HepG2 (cell line): ENCODE results near the gene SDC1. TPM values are rescaled to one million over a fixed set of nuclear protein-coding genes. Genes with fewer than 3 reads are reported as not detected.
A peak's percentile ranks its signal among the peaks of the same experiment; 100 is the strongest.

Source experiments
- ATAC-seq: fragments of 200-7000 bp; cut with Tn5 transposase; 3 replicates; pipeline ENCODE4 v1.9.1; 2020; ENCODE audit warnings: mild to moderate bottlenecking, moderate library complexity
- BruUV-seq: library from RNA; stranded (reverse); fragments of 400-500 nt; replicated peaks from 2 replicates; lab custom pipeline; 2021; lab: Mats Ljungman, UMichigan
- CTCF ChIA-PET: fragments of 300-600 bp; formaldehyde crosslinking; extraction: SDS; loops from one replicate; lab custom pipeline; 2021; ENCODE audit warnings: low total read pairs, inconsistent platforms, low intra/inter-chr PET ratio; lab: Yijun Ruan, JAX
- POLR2A ChIA-PET: fragments of 350-600 bp; sonication (Branson Sonifier 250); formaldehyde crosslinking; loops from one replicate; lab custom pipeline; 2020; ENCODE audit warnings: antibody characterized with exemption, inconsistent platforms; lab: Yijun Ruan, JAX
- DNase-seq: peaks from one replicate; pipeline ENCODE4 v3.0.0-alpha.2; 2015; ENCODE audit warnings: low spot score
- FAIRE-seq: peaks from 3 replicates; lab custom pipeline; 2011; peaks lifted over from hg19 to GRCh38; lab: Jason Lieb, UNC
- H2AFZ ChIP-seq: one replicate; pipeline ENCODE4 v1.6.1; 2011; ENCODE audit warnings: low read length, inconsistent platforms
- H3K27ac ChIP-seq: fragments of 300-600 bp; 3 replicates; pipeline ENCODE4 v1.8.0; 2011; ENCODE audit warnings: mixed run types, mild to moderate bottlenecking, mixed read lengths, low read length, inconsistent platforms; ENCODE audit not compliant: insufficient read depth; ENCODE audit errors: extremely low read length
- H3K27me3 ChIP-seq, 2 experiments: fragments of 200-600 bp in 1 of 2; 2 replicates in 1 of 2; 3 replicates in 1 of 2; pipeline versions ENCODE4 v1.6.0 to v1.8.0; 2011; ENCODE audit warnings: low read length in 2 of 2, mild to moderate bottlenecking in 2 of 2, moderate library complexity in 2 of 2, inconsistent platforms in 1 of 2; ENCODE audit not compliant: insufficient read depth in 2 of 2, control insufficient read depth in 1 of 2
- H3K36me3 ChIP-seq, 2 experiments: fragments of 200-600 bp in 1 of 2; replicated peaks in 1 of 2; 2 replicates in 1 of 2; 3 replicates in 1 of 2; pipeline versions ENCODE4 v1.5.1 to v1.8.0; 2011; ENCODE audit warnings: low read length in 2 of 2, inconsistent platforms in 1 of 2; ENCODE audit not compliant: insufficient read depth in 2 of 2, control insufficient read depth in 1 of 2
- H3K4me1 ChIP-seq: 2 replicates; pipeline ENCODE4 v1.5.1; 2012; ENCODE audit warnings: low read length, inconsistent platforms; ENCODE audit not compliant: insufficient read depth
- H3K4me2 ChIP-seq: 2 replicates; pipeline ENCODE4 v1.6.0; 2011; ENCODE audit warnings: low read depth, low read length, inconsistent platforms
- H3K4me3 ChIP-seq, 3 experiments: fragments of 200-600 bp in 1 of 3; sonication (generic), shearing (Covaris generic) in 1 of 3; replicated peaks in 1 of 3; 2 replicates each; pipeline ENCODE4 v1.5.1; 2011 to 2016; ENCODE audit warnings: low read length in 3 of 3, inconsistent platforms in 2 of 3, low read depth in 2 of 3, mild to moderate bottlenecking in 2 of 3, control low read depth in 1 of 3, mixed read lengths in 1 of 3; ENCODE audit not compliant: insufficient read depth in 1 of 3
- H3K79me2 ChIP-seq: one replicate; pipeline ENCODE4 v1.6.1; 2011; ENCODE audit warnings: low read length, inconsistent platforms; ENCODE audit not compliant: insufficient read depth
- H3K9ac ChIP-seq: 2 replicates; pipeline ENCODE4 v1.6.0; 2011; ENCODE audit warnings: mild to moderate bottlenecking, low read depth, low read length, inconsistent platforms; ENCODE audit not compliant: insufficient read depth
- H3K9me3 ChIP-seq: 2 replicates; pipeline ENCODE4 v1.5.1; 2012; ENCODE audit warnings: mild to moderate bottlenecking, low read length
- H4K20me1 ChIP-seq: 2 replicates; pipeline ENCODE4 v1.6.0; 2011; ENCODE audit warnings: inconsistent platforms, mild to moderate bottlenecking, low read length, moderate library complexity; ENCODE audit not compliant: insufficient read depth
- AGO2 ChIP-seq: fragments of 200-400 bp; formaldehyde crosslinking; optimal IDR thresholded peaks from 2 replicates; pipeline ENCODE3; 2017; ENCODE audit warnings: mild to moderate bottlenecking, low read depth, low read length, moderate library complexity
- POLR2AphosphoS2 ChIP-seq: IDR thresholded peaks from 2 replicates; pipeline ENCODE4 v1.6.1; 2011; ENCODE audit warnings: low read depth, low read length, improper control_type of control experiment
- RBM22 ChIP-seq: fragments of 200-400 bp; formaldehyde crosslinking; optimal IDR thresholded peaks from 2 replicates; pipeline ENCODE3; 2017; ENCODE audit warnings: mild to moderate bottlenecking, low read length, moderate library complexity
- ZNF20 ChIP-seq: sonication (generic); formaldehyde crosslinking; IDR thresholded peaks from 2 replicates; pipeline ENCODE4 v1.4.0; 2020; ENCODE audit warnings: mild to moderate bottlenecking, moderate library complexity, missing genetic modification reagents
- WGBS: methylation state at CpG from one replicate; pipeline ENCODE4 v1.1.6; 2017; ENCODE audit warnings: low lambda C conversion rate; 5-methylcytosine and 5-hydroxymethylcytosine counted together
- in situ Hi-C: cut with HindIII; loops from 2 replicates; pipeline ENCODE4 v1.10.0; 2017; ENCODE audit warnings: low pct_unique_long_range_greater_than_20kb; ENCODE audit not compliant: extremely low pct_ligation_motif_present
- intact Hi-C: fragments of 100-400 bp; cut with micrococcal nuclease; formaldehyde crosslinking; loops from one replicate; pipeline ENCODE4 v1.10.0; 2022; ENCODE audit not compliant: unreplicated experiment
- polyA plus RNA-seq, 8 experiments: library from polyadenylated mRNA; depleted of rRNA in 3 of 8; stranded (reverse) in 7 of 8; unstranded in 1 of 8; fragments of >200 nt; fragmentation: Illumina TruSeq in 4 of 8; extraction: Trizol in 4 of 8; gene quantifications; 2 replicates each; pipeline versions ENCODE4 v1.2.1 to v1.2.3, GENCODE V29; 2011 to 2016; ENCODE audit warnings: low read depth in 4 of 8, missing spikeins in 1 of 8, mixed read lengths in 1 of 8; ENCODE audit not compliant: insufficient read depth in 1 of 8
- total RNA-seq, 5 experiments: library from RNA; depleted of rRNA; stranded (reverse); fragments of >200 nt; fragmentation: Illumina TruSeq; extraction: Trizol; gene quantifications; 2 replicates each; pipeline ENCODE4 v1.2.3, GENCODE V29; 2016; ENCODE audit warnings: low read depth in 1 of 5
- TF ChIP-seq, protein P1 (sequence below): IDR thresholded peaks from 2 replicates; pipeline ENCODE4 v1.6.1; 2012; ENCODE audit warnings: low read length, improper control_type of control experiment

Gene SDC1
- total and polyA plus RNA-seq, 2 of the 13 experiments (the other 11 are each of a cell fraction or from before 2014, with no cell fraction given): 108 to 119 TPM

DNA sequence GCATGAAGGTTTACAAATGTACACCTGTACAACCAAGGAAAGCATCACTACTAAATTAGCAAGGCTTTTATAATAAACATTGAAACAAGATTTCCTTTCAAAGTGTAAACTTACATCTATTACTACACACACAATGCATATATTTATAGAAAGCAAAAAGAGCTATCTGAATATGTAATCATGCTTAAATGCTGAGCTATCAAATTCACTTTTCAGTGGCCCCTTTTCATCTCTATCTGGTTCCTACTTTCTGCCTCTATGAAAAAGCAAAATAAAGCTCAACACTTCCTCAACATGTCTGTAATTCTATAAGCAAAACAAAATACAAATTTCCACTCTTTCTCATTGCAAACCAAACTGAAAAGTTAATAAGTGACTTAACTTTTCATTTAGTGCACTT, 25.5 kb upstream of the SDC1 start (continued):
- TF ChIP-seq, protein P1, sequence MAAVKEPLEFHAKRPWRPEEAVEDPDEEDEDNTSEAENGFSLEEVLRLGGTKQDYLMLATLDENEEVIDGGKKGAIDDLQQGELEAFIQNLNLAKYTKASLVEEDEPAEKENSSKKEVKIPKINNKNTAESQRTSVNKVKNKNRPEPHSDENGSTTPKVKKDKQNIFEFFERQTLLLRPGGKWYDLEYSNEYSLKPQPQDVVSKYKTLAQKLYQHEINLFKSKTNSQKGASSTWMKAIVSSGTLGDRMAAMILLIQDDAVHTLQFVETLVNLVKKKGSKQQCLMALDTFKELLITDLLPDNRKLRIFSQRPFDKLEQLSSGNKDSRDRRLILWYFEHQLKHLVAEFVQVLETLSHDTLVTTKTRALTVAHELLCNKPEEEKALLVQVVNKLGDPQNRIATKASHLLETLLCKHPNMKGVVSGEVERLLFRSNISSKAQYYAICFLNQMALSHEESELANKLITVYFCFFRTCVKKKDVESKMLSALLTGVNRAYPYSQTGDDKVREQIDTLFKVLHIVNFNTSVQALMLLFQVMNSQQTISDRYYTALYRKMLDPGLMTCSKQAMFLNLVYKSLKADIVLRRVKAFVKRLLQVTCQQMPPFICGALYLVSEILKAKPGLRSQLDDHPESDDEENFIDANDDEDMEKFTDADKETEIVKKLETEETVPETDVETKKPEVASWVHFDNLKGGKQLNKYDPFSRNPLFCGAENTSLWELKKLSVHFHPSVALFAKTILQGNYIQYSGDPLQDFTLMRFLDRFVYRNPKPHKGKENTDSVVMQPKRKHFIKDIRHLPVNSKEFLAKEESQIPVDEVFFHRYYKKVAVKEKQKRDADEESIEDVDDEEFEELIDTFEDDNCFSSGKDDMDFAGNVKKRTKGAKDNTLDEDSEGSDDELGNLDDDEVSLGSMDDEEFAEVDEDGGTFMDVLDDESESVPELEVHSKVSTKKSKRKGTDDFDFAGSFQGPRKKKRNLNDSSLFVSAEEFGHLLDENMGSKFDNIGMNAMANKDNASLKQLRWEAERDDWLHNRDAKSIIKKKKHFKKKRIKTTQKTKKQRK: no peak

DNA sequence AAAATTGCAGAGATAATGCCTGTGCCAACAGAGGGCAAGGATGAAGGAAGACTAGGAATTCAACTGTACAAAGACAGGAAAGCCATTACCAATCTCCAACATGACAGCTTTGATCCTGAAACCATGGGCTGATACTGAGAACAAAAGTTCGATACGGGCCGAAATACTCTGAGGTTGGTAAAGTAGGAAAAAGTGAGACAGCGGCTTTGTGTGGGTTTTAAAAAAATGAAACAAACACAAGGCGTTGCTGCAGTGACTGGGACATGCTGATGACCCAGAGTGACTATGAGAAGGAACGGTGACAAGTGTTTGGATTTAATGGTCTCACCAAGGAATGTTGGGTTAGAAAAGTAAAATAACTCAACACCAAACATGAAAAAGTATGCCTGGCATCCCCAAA, 24.2 kb upstream of the SDC1 start:
- peaks cover 7 to 39% of the 10 kb centered on the region in 2 experiments for H3K36me3 ChIP-seq
- H3K9ac ChIP-seq: no peak overlapping the region

More for the DNA sequence above, 24.2 kb upstream of the SDC1 start:
- Histone ChIP-seq H4K20me1 (no peaks in the 10 kb centered on the region), H3K4me1 (peaks cover under 1% of the 10 kb centered on the region; the same call in 1 of the 2 replicates), H3K4me3 (no peak overlapping the region), H3K9me3 (no peaks in the 10 kb centered on the region), H3K4me2 (no peak overlapping the region), H3K27ac (no peak overlapping the region), H3K27me3 (no peaks in the 10 kb centered on the region), H3K79me2 (no peaks in the 10 kb centered on the region), H2AFZ (no peak overlapping the region)
- intact Hi-C loops: no loop called here
- ChIA-PET POLR2A (no interaction called here), CTCF (no interaction called here)
- DNase-seq (no peak), ATAC-seq (no peak), FAIRE-seq (no peak)
- in situ Hi-C loops: no loop called here
- TF ChIP-seq ZNF20 (CRISPR knock-in tag): no peak
- TF ChIP-seq AGO2: peak; percentile 5
- peak; percentile 51; the same call in 1 of the 2 replicates for TF ChIP-seq POLR2AphosphoS2
- TF ChIP-seq RBM22: peak; percentile 89
- WGBS: 97% methylated on average over 6 of the region's 6 CpGs
- BruUV-seq: no TSS peak
